Measurements from ENCODE around the gene CORIN. TPM values are rescaled to one million over a fixed set of nuclear protein-coding genes. Genes with fewer than 3 reads are reported as not detected.

CORIN gene
- total and polyA plus RNA-seq, 9 donors: 0.20 to 7.9 (median 0.80) TPM; not detected in 1

DNA sequence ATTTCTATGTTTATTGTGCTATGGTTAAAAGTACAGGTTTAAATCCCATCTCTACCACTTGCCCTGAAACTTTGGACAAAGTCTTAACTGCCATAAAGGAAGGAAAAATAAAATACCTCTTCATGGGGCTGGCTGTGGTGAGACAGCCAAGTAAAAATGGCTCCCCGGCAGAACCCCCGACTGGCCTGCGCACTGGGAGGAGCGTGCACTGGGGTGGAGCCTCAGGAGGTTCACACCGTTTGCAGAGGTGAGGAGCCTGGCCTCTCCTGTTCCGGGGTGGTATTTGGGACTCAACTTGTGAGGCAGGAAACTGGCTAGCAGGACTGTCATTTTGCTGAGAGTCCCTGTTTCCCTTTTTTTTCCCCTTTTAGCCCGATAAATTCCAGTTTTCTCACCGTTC, 47.8 kb downstream of the CORIN start:
- TF ChIP-seq, protein P1, sequence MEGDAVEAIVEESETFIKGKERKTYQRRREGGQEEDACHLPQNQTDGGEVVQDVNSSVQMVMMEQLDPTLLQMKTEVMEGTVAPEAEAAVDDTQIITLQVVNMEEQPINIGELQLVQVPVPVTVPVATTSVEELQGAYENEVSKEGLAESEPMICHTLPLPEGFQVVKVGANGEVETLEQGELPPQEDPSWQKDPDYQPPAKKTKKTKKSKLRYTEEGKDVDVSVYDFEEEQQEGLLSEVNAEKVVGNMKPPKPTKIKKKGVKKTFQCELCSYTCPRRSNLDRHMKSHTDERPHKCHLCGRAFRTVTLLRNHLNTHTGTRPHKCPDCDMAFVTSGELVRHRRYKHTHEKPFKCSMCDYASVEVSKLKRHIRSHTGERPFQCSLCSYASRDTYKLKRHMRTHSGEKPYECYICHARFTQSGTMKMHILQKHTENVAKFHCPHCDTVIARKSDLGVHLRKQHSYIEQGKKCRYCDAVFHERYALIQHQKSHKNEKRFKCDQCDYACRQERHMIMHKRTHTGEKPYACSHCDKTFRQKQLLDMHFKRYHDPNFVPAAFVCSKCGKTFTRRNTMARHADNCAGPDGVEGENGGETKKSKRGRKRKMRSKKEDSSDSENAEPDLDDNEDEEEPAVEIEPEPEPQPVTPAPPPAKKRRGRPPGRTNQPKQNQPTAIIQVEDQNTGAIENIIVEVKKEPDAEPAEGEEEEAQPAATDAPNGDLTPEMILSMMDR (IDR thresholded peaks at IDR 0.05): no peak
- TF ChIP-seq POLR2A (IDR thresholded peaks at IDR 0.05) (no peak), EP300 (IDR thresholded peaks at IDR 0.05) (no peak)
- intact Hi-C loops (cut with DNase I): no loop called here
- H3K4me1 ChIP-seq (ENCODE audit: insufficient read depth): no peaks in the 10 kb centered on the region
- 89 to 95% (median 93%) methylated on average over 8 of the region's 8 CpGs for WGBS, 3 donors
- no peak overlapping the region for H3K4me3 ChIP-seq
- DNase-seq: no peak
- H3K9me3 ChIP-seq: no peaks in the 10 kb centered on the region
- H3K36me3 ChIP-seq: no peaks in the 10 kb centered on the region
- no peaks in the 10 kb centered on the region for H3K27me3 ChIP-seq
- no peak overlapping the region for H3K27ac ChIP-seq

DNA sequence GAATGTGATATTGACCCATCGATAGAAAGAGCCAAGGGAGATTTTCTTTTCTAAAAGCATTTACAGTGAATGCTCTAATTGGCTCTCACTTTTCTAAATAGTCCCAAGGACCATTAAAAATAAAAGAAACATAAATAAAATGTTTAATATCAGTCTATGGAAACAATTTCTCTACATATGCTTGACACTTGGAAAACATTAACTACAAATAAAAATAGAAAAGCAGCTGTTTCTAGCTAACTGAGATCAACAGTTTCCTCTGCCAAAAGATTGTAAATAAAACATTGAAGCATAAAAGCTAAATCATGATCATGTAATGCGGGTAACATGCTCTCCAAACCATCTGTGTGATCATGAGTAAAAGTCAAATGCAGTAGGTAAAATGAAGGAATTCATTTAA, 49.7 kb downstream of the CORIN start:
- H3K27me3 ChIP-seq: no peaks in the 10 kb centered on the region
- no peak overlapping the region for H3K27ac ChIP-seq
- TF ChIP-seq, protein P1 (IDR thresholded peaks at IDR 0.05): no peak
- TF ChIP-seq POLR2A (IDR thresholded peaks at IDR 0.05): no peak
- no peak for TF ChIP-seq EP300 (IDR thresholded peaks at IDR 0.05)
- no peaks in the 10 kb centered on the region for H3K9me3 ChIP-seq
- no peaks in the 10 kb centered on the region for H3K36me3 ChIP-seq
- no peaks in the 10 kb centered on the region for H3K4me1 ChIP-seq (ENCODE audit: insufficient read depth)
- DNase-seq: no peak
- no peak overlapping the region for H3K4me3 ChIP-seq
- intact Hi-C loops (cut with DNase I): no loop called here
- 14 to 24% (median 23%) methylated on average over 2 of the region's 2 CpGs for WGBS, 3 donors

DNA sequence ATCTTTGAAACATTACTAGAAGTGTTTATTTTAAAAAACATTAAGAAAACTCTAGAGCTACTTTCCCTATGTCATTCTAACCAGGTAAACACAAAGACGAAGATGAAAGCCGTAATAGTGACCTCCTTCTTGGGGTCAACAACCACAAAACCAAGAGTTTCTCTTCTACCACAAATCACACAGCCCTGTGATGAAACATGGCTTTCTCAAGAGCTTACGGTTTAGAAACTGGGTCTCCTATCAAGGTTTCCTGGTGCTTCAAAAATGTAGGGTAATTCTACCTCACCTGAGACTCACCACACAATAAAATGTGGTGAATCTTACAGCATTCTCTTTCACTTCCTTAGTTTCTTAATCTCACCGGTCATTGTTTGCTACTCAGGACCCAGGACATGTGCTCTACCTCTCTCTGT, 50.9 kb downstream of the CORIN start:
- Histone ChIP-seq H3K4me1 (ENCODE audit: insufficient read depth) (no peaks in the 10 kb centered on the region), H3K4me3 (no peak overlapping the region), H3K36me3 (no peaks in the 10 kb centered on the region), H3K27ac (no peak overlapping the region), H3K27me3 (no peaks in the 10 kb centered on the region), H3K9me3 (no peaks in the 10 kb centered on the region)
- intact Hi-C loops (cut with DNase I): no loop called here
- no peak for TF ChIP-seq POLR2A (IDR thresholded peaks at IDR 0.05)
- 68 to 75% (median 69%) methylated on average over 4 of the region's 4 CpGs for WGBS, 3 donors
- no peak for DNase-seq

DNA sequence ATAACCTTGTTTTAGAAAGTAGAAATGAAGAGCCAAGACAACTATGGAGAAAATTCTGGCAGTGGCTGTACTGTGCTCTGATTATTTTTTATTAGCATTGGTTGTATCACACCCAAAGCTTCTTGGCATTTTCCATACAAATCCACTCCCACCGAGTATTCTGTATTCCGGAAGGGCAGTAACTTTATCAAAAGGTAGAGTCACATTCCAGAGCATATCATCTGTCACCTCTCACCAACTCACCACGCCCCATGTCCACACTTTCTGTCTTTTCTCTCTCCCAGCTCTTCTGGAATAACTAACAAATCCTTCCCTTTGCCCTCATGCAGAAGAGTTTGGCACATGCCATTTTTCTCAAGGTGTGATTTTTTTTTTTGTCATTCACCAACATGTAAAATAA, 52.7 kb downstream of the CORIN start:
- 49 to 61% (median 54%) methylated on average over 3 of the region's 3 CpGs for WGBS, 3 donors
- TF ChIP-seq EP300 (IDR thresholded peaks at IDR 0.05): no peak
- TF ChIP-seq, protein P1 (IDR thresholded peaks at IDR 0.05): no peak
- no peak for TF ChIP-seq POLR2A (IDR thresholded peaks at IDR 0.05)
- no peaks in the 10 kb centered on the region for H3K36me3 ChIP-seq
- no peaks in the 10 kb centered on the region for H3K9me3 ChIP-seq
- H3K27ac ChIP-seq: no peak overlapping the region
- H3K4me1 ChIP-seq (ENCODE audit: insufficient read depth): no peaks in the 10 kb centered on the region
- intact Hi-C loops (cut with DNase I): no loop called here
- H3K27me3 ChIP-seq: no peaks in the 10 kb centered on the region
- no peak for DNase-seq
- no peak overlapping the region for H3K4me3 ChIP-seq

DNA sequence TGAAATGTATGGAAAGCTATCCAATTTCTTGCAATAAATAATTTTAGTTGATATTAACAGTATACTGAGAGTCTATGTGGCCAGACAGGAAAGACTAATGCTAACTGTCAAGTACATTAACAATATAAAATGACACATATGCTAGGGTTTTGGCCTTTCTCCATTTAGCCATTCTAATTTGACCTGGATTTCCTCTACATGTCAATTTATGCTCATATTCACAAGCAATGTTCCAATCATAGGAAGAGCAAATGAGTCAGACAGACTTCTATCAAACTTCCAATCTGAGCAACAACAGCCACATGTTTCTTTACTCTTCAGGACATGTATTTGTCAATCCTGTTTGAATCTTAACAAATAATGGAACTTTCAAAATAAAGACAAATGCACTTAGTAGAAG, 53.6 kb downstream of the CORIN start:
- Histone ChIP-seq H3K36me3 (no peaks in the 10 kb centered on the region), H3K9me3 (no peaks in the 10 kb centered on the region), H3K27ac (no peak overlapping the region), H3K27me3 (no peaks in the 10 kb centered on the region), H3K4me3 (no peak overlapping the region), H3K4me1 (ENCODE audit: insufficient read depth) (no peaks in the 10 kb centered on the region)
- TF ChIP-seq EP300 (IDR thresholded peaks at IDR 0.05) (no peak), POLR2A (IDR thresholded peaks at IDR 0.05) (no peak)
- TF ChIP-seq, protein P1 (IDR thresholded peaks at IDR 0.05): no peak
- DNase-seq: no peak
- intact Hi-C loops (cut with DNase I): no loop called here
